Heart right ventricle (tissue), 16 donors: ENCODE data around the gene FOLR3. TPM values are rescaled to one million over a fixed set of nuclear protein-coding genes. Genes with fewer than 3 reads are reported as not detected.

ENCODE experiments used
- ATAC-seq, 8 donors: fragments of 200-7000 bp; cut with Tn5 transposase; one replicate each; pipeline ENCODE4 v1.9.1; 2020; ENCODE audit warnings: mild to moderate bottlenecking in 8 of 8, moderate library complexity in 8 of 8, moderate number of reproducible peaks in 1 of 8
- DNase-seq, 2 donors: peaks; one replicate each; pipeline ENCODE4 v3.0.0-alpha.2; 2020
- H3K27ac ChIP-seq, 10 donors: fragments of 200-600 bp; sonication (generic) in 2 of 10; one replicate each; pipeline versions ENCODE4 v1.5.0 to v1.8.0; 2020 to 2022; ENCODE audit warnings: mild to moderate bottlenecking in 3 of 10
- H3K27me3 ChIP-seq, 7 donors: fragments of 200-600 bp; one replicate each; pipeline ENCODE4 v1.8.0; 2021 to 2022; ENCODE audit warnings: mild to moderate bottlenecking in 2 of 7
- H3K36me3 ChIP-seq, 9 donors: fragments of 200-600 bp; sonication (generic) in 1 of 9; one replicate each; pipeline versions ENCODE4 v1.5.0 to v1.8.0; 2020 to 2022; ENCODE audit warnings: mild to moderate bottlenecking in 2 of 9
- H3K4me1 ChIP-seq, 9 donors: fragments of 200-600 bp; sonication (generic) in 1 of 9; one replicate each; pipeline versions ENCODE4 v1.5.0 to v1.8.0; 2020 to 2022; ENCODE audit warnings: mild to moderate bottlenecking in 4 of 9
- H3K4me3 ChIP-seq, 10 donors: fragments of 200-600 bp; sonication (generic) in 2 of 10; one replicate each; pipeline versions ENCODE4 v1.5.0 to v1.8.0; 2020 to 2022; ENCODE audit warnings: mild to moderate bottlenecking in 7 of 10, moderate library complexity in 2 of 10
- H3K9me3 ChIP-seq, 11 donors: fragments of 200-600 bp in 10 of 11; sonication (generic) in 2 of 11; one replicate each; pipeline versions ENCODE4 v1.5.0 to v1.8.0; 2013 to 2022; ENCODE audit warnings: mild to moderate bottlenecking in 2 of 11, control low read depth in 1 of 11, moderate library complexity in 1 of 11
- WGBS, 2 donors: extraction: QIAGEN DNeasy Blood & Tissue Kit; methylation state at CpG; one replicate each; pipeline ENCODE4 v1.1.7; 2013; ENCODE audit warnings: inconsistent platforms in 1 of 2; 5-methylcytosine and 5-hydroxymethylcytosine counted together
- intact Hi-C, 10 donors: fragments of 100-400 bp; cut with DNase I; formaldehyde crosslinking; loops; one replicate each; pipeline versions ENCODE4 v1.11.1 to v1.14.2; 2022
- polyA plus RNA-seq, 2 donors: library from polyadenylated mRNA; stranded (reverse); fragments of 200-250 nt; gene quantifications; one replicate each; pipeline ENCODE4 v1.2.3, GENCODE V29; 2013
- total RNA-seq, 10 donors: library from RNA; stranded (reverse); fragmentation: NEBNext Ultra II Directional in 3 of 10; extraction: Animal tissue kit (Norgen Biotek cat#: 25700) in 3 of 10; gene quantifications; one replicate each; pipeline versions ENCODE4 v1.2.1 to v1.2.4, GENCODE V29; 2021 to 2023
- TF ChIP-seq, protein P1 (sequence below), 9 donors: fragments of 200-600 bp; sonication (generic) in 2 of 9; IDR thresholded peaks; one replicate each; pipeline versions ENCODE4 v1.5.0 to v1.8.0; 2021 to 2022; ENCODE audit warnings: antibody characterized with exemption in 9 of 9, mild to moderate bottlenecking in 5 of 9, moderate library complexity in 1 of 9
- donor health status: Arrhythmogenic right ventricular cardiomyopathy.
- donor health status: ischemic (EF 13 %, LVEDD 7.1; RV severe dilation, severe dysfunction).
- donor health status: healthy with polysubstance abuse.
- donor health status: DM: no; HTN: yes; CAD: no.
- donor health status: DM: no; HTN: no; CAD: no.
- donor health status: ischemic (EF 25% LVEDD 6.9; RV normal size, moderate dysfunction).
- donor health status: ischemic (EF 25% LVEDD 5.7; RV mildly dilated, moderate dysfunction).
- donor health status: healthy.
- donor health status: DM: yes; HTN: yes; CAD: no.
- donor health status: Ischemic cardiomyopathy.
- donor health status: ischemic (EF 35%, LVEDD 5.7; RV mildly dilated, moderate dysfunction).
- donor health status: nonischemic (EF 11% LVEDD 7.7; RV severe dilation, severe dysfunction).
- donor health status: DM: yes; HTN: yes; CAD: no.
- donor health status: PGD.
- donor health status: ischemic (EF 29% LVEDD 5.4; RV normal size, mild dysfunction).
- donor health status: nonischemic (EF 23%, LVEDD 6.1; RV moderate dilation, normal function).

FOLR3 gene
- total and polyA plus RNA-seq, 12 donors, result 0.23 to 1.1 (median 0.63) TPM; not detected in 8

DNA sequence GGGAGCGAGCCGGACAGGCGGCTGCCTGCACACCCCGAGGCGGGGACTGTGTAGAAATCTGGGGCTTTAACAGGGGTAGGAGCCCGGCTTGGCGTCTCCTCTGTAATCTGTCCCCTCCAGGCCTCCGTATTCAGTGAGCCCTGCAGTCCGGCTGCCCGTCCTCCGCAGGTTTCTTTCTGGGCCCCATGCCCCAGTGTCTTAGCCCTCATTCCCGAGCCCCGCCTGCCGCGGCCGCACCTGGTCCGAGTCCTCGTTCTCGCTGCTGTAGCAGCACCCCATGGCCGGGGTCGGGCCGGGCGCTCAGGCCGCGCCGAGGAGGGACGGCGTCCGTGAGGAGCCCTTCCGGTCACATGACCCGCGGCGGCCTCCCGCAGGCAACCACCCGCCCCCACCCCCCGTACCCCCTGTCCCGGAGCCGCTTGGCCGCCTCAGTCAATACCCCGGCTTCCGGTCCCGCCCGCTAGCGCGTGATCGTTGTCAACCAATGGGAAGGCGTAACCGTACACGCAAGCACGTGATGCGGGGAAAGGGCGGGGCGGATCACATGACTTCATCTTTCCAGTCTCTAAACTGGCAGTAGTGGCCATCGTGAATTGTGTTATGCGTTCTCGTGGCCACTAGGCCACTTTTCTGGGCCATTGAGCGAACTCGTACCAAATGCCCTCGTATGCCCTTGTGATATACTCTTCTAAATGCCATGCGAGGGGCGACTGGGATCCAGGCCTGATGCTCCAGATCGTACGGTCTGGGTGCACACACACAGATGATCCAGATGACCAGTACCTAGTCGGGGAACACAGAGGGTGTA, 32.4 kb upstream of the FOLR3 start, which contains the start of gene LAMTOR1:
Gene LAMTOR1 (minus strand): TSS at position 352 of the 808 bp plus-strand sequence. CDS start 73 bp downstream, at position 279.
- H3K4me1 ChIP-seq, result peaks cover 6 to 51% (median 38%) of the 10 kb centered on the region in 9 donors
- intact Hi-C loops, result loop anchor here in 3 of 10 donors (1.0 to 10.0 kb wide), 2 partner anchors 9 to 332 kb away; partner anchors contain the start of genes ANAPC15 (in 2 of the 3) and CLPB (in 1 of the 3)

DNA sequence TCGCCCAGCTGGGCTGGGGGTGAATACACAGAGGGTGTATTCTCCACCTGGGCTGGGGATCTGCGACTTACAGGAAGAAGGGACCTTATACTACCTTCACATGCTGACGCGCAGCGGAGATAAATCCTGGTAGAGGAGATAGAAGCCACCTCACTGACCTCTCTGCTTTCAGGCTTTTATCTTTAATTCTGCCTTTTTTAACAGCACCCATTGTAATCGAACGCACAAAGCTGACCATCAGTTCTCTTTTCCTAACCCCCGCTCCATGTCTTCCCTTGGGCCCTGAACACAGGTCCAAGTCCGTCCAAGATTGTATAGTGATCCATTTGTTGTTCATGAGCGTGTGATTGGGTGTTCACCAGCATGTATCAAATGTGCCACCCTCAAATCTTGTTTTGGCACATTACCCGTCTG, 31.8 kb upstream of the FOLR3 start:
- intact Hi-C loops, result loop anchor here in 3 of 10 donors (1.0 to 10.0 kb wide), 2 partner anchors 9 to 331 kb away; partner anchors contain the start of genes ANAPC15 (in 2 of the 3) and CLPB (in 1 of the 3)
- DNase-seq (no peak), ATAC-seq (no peak)
- H3K4me1 ChIP-seq, result peaks cover 6 to 48% (median 38%) of the 10 kb centered on the region in 9 donors
- peak overlapping the region in 9 of 10 donors; percentile 30 to 99 (median 81) for H3K4me3 ChIP-seq
- H3K27me3 ChIP-seq, result no peaks in the 10 kb centered on the region
- 79 to 82% methylated on average over 11 of the region's 11 CpGs for WGBS, 2 donors
- peaks cover 0 to 46% (median 4%) of the 10 kb centered on the region in 9 donors for H3K36me3 ChIP-seq
- TF ChIP-seq, protein P1, sequence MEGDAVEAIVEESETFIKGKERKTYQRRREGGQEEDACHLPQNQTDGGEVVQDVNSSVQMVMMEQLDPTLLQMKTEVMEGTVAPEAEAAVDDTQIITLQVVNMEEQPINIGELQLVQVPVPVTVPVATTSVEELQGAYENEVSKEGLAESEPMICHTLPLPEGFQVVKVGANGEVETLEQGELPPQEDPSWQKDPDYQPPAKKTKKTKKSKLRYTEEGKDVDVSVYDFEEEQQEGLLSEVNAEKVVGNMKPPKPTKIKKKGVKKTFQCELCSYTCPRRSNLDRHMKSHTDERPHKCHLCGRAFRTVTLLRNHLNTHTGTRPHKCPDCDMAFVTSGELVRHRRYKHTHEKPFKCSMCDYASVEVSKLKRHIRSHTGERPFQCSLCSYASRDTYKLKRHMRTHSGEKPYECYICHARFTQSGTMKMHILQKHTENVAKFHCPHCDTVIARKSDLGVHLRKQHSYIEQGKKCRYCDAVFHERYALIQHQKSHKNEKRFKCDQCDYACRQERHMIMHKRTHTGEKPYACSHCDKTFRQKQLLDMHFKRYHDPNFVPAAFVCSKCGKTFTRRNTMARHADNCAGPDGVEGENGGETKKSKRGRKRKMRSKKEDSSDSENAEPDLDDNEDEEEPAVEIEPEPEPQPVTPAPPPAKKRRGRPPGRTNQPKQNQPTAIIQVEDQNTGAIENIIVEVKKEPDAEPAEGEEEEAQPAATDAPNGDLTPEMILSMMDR (IDR thresholded peaks at IDR 0.05), result no peak
- H3K27ac ChIP-seq, result peak overlapping the region in 9 of 10 donors; percentile 87 to 99 (median 96)
- no peaks in the 10 kb centered on the region for H3K9me3 ChIP-seq

More for the DNA sequence above, 32.4 kb upstream of the FOLR3 start, which contains the start of gene LAMTOR1:
- peak within 1 kb of the TSS; percentile 79 to 99 (median 96) for H3K27ac ChIP-seq
- H3K9me3 ChIP-seq, result no peaks in the 10 kb centered on the region
- peak; percentile 99 to 100 for DNase-seq
- 2 to 3% methylated on average over 64 of the region's 64 CpGs for WGBS, 2 donors
- TF ChIP-seq, protein P1 (IDR thresholded peaks at IDR 0.05), result peak; percentile 11 to 56 (median 39)
- no peaks in the 10 kb centered on the region for H3K27me3 ChIP-seq
- peaks cover 0 to 46% (median 10%) of the 10 kb centered on the region in 9 donors for H3K36me3 ChIP-seq
- H3K4me3 ChIP-seq, result peak within 1 kb of the TSS; percentile 59 to 99 (median 80)
- ATAC-seq, result peak; percentile 97 to 99 (median 99)

DNA sequence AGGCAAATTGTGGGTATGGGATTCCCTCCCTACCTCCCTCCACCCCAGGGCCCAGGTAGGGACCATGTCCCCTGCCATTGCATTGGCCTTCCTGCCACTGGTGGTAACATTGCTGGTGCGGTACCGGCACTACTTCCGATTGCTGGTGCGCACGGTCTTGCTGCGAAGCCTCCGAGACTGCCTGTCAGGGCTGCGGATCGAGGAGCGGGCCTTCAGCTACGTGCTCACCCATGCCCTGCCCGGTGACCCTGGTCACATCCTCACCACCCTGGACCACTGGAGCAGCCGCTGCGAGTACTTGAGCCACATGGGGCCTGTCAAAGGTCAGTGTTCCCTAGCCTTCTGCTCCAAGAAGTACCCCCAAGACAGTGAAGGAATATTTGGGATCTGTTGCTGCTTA, 29.6 kb upstream of the FOLR3 start, which contains the start of gene TOMT:
Gene TOMT (plus strand): TSS at position 37 of the 400 bp plus-strand sequence. CDS start 28 bp downstream, at position 65.
- DNase-seq (no peak), ATAC-seq (no peak)
- no peak within 1 kb of the TSS for H3K4me3 ChIP-seq
- no peaks in the 10 kb centered on the region for H3K27me3 ChIP-seq
- WGBS, 2 donors, result 96 to 97% methylated on average over 14 of the region's 14 CpGs
- peaks cover 0 to 44% (median 0%) of the 10 kb centered on the region in 9 donors for H3K36me3 ChIP-seq
- H3K4me1 ChIP-seq, result peaks cover 6 to 27% (median 23%) of the 10 kb centered on the region in 9 donors
- H3K27ac ChIP-seq, result no peak within 1 kb of the TSS
- TF ChIP-seq, protein P1 (IDR thresholded peaks at IDR 0.05), result no peak
- intact Hi-C loops, result loop anchor here in 1 of 10 donors (10.0 kb wide), 1 partner anchor 329 kb away; the partner anchor contains the start of gene CLPB
- no peaks in the 10 kb centered on the region for H3K9me3 ChIP-seq
